Neuron (in vitro differentiated cells): ENCODE results near the gene FBXW5.

Experiments
- H2AFZ ChIP-seq: one replicate; pipeline ENCODE4 v1.6.1; 2013; ENCODE audit warnings: low read depth, mild to moderate bottlenecking, inconsistent platforms, low read length, moderate library complexity
- H3K27me3 ChIP-seq: one replicate; pipeline ENCODE4 v1.6.1; 2013; ENCODE audit warnings: low read length; ENCODE audit not compliant: insufficient read depth
- H3K36me3 ChIP-seq: one replicate; pipeline ENCODE4 v1.6.1; 2013; ENCODE audit warnings: low read length; ENCODE audit not compliant: insufficient read depth
- H3K4me1 ChIP-seq: one replicate; pipeline ENCODE4 v1.6.1; 2013; ENCODE audit warnings: low read length; ENCODE audit not compliant: insufficient read depth
- H3K4me3 ChIP-seq: 2 replicates; pipeline ENCODE4 v1.5.1; 2013; ENCODE audit warnings: mild to moderate bottlenecking, low read length, moderate library complexity
- H3K9me3 ChIP-seq: one replicate; pipeline ENCODE4 v1.6.1; 2013; ENCODE audit warnings: low read length

The FBXW5 gene

GRCh38 chr9:136939431-136939995, 5.0 kb downstream of the FBXW5 start:
- H3K36me3 ChIP-seq: peaks cover 38% of the 10 kb centered on the region

GRCh38 chr9:136937186-136938001, 7.1 kb downstream of the FBXW5 start:
- H3K36me3 ChIP-seq: peaks cover 33% of the 10 kb centered on the region
- H3K9me3 ChIP-seq: peaks cover 6% of the 10 kb centered on the region
- H2AFZ ChIP-seq: no peak overlapping the region
- H3K4me1 ChIP-seq: no peaks in the 10 kb centered on the region
- no peak overlapping the region for H3K4me3 ChIP-seq
- no peaks in the 10 kb centered on the region for H3K27me3 ChIP-seq

More at GRCh38 chr9:136939431-136939995, 5.0 kb downstream of the FBXW5 start:
- H2AFZ ChIP-seq: no peak overlapping the region
- no peaks in the 10 kb centered on the region for H3K27me3 ChIP-seq
- H3K4me3 ChIP-seq: no peak overlapping the region
- peaks cover 5% of the 10 kb centered on the region for H3K4me1 ChIP-seq
- peaks cover 2% of the 10 kb centered on the region for H3K9me3 ChIP-seq

DNA sequence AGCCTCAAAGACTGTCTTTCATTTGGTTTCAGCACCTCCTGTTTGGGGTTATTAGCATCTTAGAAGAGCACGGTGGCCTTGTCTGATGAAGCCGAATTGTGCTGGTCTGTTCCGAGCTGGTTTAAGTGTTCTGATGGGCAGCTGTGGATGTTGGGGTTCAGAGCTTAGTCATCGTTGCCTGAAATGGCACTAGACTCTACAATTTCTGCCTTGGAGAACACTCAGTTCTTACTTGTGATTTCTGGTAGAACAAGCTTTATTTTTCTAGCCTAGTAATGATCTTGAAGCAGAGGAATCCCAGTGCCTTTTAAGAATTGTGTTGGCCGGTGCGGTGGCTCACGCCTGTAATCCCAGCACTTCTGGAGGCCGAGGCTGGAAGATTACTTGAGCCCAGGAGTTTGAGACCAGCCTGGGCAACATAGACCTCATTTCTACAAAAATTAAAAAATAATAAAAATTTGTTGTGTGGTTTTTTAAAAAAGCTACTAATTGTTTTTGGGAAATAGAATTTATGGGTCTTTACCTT, 7.8 kb downstream of the FBXW5 start:
- H3K4me1 ChIP-seq: no peaks in the 10 kb centered on the region
- peaks cover 6% of the 10 kb centered on the region for H3K9me3 ChIP-seq
- no peaks in the 10 kb centered on the region for H3K27me3 ChIP-seq
- H2AFZ ChIP-seq: no peak overlapping the region
- no peak overlapping the region for H3K4me3 ChIP-seq
- peaks cover 27% of the 10 kb centered on the region for H3K36me3 ChIP-seq

- H3K27me3 ChIP-seq: no peaks in the 10 kb centered on the region
- no peaks in the 10 kb centered on the region for H3K4me1 ChIP-seq
- no peak overlapping the region for H3K4me3 ChIP-seq
- peaks cover 6% of the 10 kb centered on the region for H3K9me3 ChIP-seq
- H2AFZ ChIP-seq: no peak overlapping the region
- H3K36me3 ChIP-seq: peaks cover 17% of the 10 kb centered on the region
Observed at GRCh38 chr9:136935651-136936050, 8.9 kb downstream of the FBXW5 start.

DNA sequence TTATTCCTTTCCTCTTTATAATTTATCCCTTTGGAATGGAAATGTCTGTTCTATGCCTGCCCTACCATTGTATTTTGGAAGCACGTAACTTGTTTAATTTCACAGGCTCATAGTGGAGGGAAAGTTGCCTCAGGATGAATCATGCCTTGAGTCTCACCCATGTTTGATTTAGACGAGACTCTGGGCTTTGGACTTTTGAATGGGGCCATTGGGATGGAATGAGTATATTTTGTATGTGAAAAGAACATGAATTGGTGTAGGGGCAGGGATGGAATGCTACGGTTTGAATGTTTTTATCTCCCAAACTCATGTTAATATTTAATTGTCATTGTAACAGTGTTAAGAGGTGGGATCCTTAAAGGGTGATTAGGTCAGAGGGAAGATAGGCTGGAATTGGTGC, 10.3 kb downstream of the FBXW5 start:
- no peaks in the 10 kb centered on the region for H3K4me1 ChIP-seq
- H2AFZ ChIP-seq: no peak overlapping the region
- no peaks in the 10 kb centered on the region for H3K27me3 ChIP-seq
- H3K4me3 ChIP-seq: no peak overlapping the region
- peaks cover 4% of the 10 kb centered on the region for H3K36me3 ChIP-seq
- H3K9me3 ChIP-seq: peaks cover 6% of the 10 kb centered on the region

DNA sequence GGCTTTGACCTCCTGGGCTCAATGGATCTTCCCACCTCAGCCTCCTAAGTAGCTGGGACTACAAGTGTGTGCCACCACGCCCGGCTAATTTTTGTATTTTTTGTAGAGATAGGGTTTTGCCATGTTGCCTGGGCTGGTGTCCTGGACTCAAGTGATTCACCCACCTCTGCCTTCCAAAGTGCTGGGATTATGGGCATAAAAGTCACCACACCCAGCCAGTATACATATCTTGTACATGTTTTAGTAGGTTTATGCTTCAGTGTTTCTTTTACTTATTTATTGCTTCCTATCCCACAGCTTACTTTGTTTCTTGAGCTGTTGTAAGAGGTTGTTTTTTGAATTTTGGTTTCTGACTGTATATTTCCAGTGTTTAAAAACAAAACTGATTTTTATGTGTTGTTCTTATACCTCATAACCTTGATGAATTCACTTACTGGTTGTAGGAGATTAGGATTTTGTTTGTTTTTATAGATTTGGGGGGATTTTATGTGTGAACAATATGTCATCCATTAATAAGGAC, 12.9 kb downstream of the FBXW5 start:
- Histone ChIP-seq H3K9me3 (peaks cover 4% of the 10 kb centered on the region), H3K4me1 (no peaks in the 10 kb centered on the region), H3K36me3 (peaks cover 4% of the 10 kb centered on the region), H2AFZ (no peak overlapping the region), H3K27me3 (no peaks in the 10 kb centered on the region), H3K4me3 (no peak overlapping the region)

- Histone ChIP-seq H3K27me3 (no peaks in the 10 kb centered on the region), H2AFZ (no peak overlapping the region), H3K36me3 (peaks cover 18% of the 10 kb centered on the region), H3K9me3 (peaks cover 4% of the 10 kb centered on the region), H3K4me1 (no peaks in the 10 kb centered on the region), H3K4me3 (no peak overlapping the region)
Observed at GRCh38 chr9:136930014-136930413, 14.5 kb downstream of the FBXW5 start.

- H3K4me1 ChIP-seq: no peaks in the 10 kb centered on the region
- H3K36me3 ChIP-seq: peaks cover 26% of the 10 kb centered on the region
- H3K9me3 ChIP-seq: peaks cover 4% of the 10 kb centered on the region
- no peak overlapping the region for H3K4me3 ChIP-seq
- no peaks in the 10 kb centered on the region for H3K27me3 ChIP-seq
- no peak overlapping the region for H2AFZ ChIP-seq
Observed at GRCh38 chr9:136928591-136928990, 15.9 kb downstream of the FBXW5 start.

- Histone ChIP-seq H3K4me3 (no peak overlapping the region), H2AFZ (no peak overlapping the region), H3K4me1 (no peaks in the 10 kb centered on the region), H3K27me3 (no peaks in the 10 kb centered on the region), H3K36me3 (peaks cover 26% of the 10 kb centered on the region), H3K9me3 (no peaks in the 10 kb centered on the region)
Observed at GRCh38 chr9:136927343-136928271, 16.9 kb downstream of the FBXW5 start.

DNA sequence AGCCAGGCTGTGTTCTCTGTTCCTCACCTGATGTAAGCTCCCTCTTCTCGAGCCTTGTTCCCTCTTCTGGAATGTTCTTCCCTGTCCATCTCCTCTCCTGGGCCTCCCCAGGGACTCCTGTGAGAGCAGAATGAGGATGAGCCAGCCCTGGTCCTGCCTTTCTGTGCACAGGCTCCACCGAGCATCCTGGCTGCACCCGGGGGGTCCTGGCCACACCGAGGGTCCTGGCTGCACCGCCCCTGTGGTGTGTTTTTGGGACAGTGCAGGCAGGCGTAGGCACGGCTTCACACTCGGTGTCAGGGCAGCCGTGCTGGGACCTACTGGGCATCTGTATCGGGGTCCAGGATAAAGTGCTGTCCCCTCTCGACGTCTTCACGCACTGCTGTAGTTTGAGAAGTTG, 17.8 kb downstream of the FBXW5 start:
- Histone ChIP-seq H3K4me3 (no peak overlapping the region), H2AFZ (no peak overlapping the region), H3K9me3 (no peaks in the 10 kb centered on the region), H3K27me3 (no peaks in the 10 kb centered on the region), H3K4me1 (no peaks in the 10 kb centered on the region), H3K36me3 (peaks cover 26% of the 10 kb centered on the region)

- Histone ChIP-seq H3K36me3 (peaks cover 26% of the 10 kb centered on the region), H3K27me3 (no peaks in the 10 kb centered on the region), H3K9me3 (no peaks in the 10 kb centered on the region), H2AFZ (no peak overlapping the region), H3K4me3 (no peak overlapping the region), H3K4me1 (no peaks in the 10 kb centered on the region)
Observed at GRCh38 chr9:136926154-136926704, 18.3 kb downstream of the FBXW5 start.

DNA sequence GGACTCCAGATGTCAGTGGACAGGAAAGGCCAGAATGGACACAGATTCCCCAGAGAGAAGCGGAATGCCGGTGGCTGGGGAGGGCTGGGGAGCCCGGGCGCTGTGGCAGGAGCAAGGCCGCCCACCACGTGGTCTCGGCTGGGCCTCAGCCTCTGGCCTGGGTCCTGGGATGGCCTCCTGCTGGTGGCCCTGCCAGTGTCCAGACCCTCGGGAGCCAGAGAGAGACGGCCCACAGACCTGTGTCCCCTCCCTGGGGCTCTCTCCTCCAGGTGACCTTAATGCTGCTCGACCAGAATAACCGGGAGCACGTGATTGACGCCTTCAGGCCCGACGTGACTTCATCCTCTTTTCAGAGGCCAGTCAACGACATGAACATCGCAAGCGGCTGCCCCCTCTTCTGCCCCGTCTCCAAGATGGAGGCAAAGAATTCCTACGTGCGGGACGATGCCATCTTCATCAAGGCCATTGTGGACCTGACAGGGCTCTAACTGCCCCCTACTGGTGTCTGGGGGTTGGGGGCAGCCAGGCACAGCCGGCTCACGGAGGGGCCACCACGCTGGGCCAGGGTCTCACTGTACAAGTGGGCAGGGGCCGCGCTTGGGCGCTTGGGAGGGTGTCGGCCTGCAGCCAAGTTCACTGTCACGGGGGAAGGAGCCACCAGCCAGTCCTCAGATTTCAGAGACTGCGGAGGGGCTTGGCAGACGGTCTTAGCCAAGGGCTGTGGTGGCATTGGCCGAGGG, 19.0 kb downstream of the FBXW5 start:
- no peak overlapping the region for H3K4me3 ChIP-seq
- no peaks in the 10 kb centered on the region for H3K4me1 ChIP-seq
- no peaks in the 10 kb centered on the region for H3K9me3 ChIP-seq
- H3K36me3 ChIP-seq: peaks cover 31% of the 10 kb centered on the region
- H2AFZ ChIP-seq: no peak overlapping the region
- H3K27me3 ChIP-seq: no peaks in the 10 kb centered on the region
